Stimulated activated CD8-positive, alpha-beta memory T cell treated with anti-CD3 and anti-CD28 coated beads, Interleukin-12 subunit alpha, Interleukin-12 subunit beta, amount 100 ng/mL, for 24 hours (primary cell): ENCODE measurements around the gene EXOC8.

Source experiments
- DNase-seq: peaks from one replicate; pipeline ENCODE4 v3.0.0-alpha.2; 2020; ENCODE audit errors: extremely low read depth

EXOC8 gene

DNA sequence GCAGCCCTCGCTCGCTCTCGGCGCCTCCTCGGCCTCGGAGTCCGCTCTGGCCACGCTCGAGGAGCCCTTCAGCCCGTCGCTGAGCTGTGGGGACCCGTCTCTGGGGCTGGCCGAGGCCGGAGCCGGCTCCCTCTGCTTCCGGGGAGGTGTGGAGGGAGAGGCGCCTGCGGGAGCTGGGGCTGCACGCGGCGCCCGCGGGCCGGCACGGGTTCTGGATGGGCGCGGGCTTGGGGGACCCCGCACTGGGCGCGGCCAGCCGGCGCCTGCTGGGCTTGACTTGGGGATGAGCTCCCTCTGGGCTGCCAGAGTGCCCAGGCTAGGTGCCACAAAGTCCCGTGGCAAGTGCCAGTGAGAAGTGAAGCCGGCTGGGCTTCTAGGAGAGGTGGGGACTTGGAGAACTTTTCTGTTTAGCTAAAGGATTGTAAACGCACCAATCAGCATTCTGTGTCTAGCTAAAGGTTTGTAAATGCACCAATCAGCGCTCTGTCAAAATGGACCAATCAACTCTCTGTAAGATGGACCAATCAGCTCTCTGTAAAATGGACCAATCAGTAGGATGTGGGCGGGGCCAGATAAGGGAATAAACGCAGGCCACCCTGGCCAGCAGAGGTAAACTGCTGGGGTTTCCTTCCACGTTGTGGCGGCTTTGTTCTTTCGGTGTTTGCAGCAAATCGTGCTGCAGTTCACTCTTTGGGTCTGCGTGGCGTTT is 20.2 kb downstream of the EXOC8 start:
- DNase-seq, result no peak

DNA sequence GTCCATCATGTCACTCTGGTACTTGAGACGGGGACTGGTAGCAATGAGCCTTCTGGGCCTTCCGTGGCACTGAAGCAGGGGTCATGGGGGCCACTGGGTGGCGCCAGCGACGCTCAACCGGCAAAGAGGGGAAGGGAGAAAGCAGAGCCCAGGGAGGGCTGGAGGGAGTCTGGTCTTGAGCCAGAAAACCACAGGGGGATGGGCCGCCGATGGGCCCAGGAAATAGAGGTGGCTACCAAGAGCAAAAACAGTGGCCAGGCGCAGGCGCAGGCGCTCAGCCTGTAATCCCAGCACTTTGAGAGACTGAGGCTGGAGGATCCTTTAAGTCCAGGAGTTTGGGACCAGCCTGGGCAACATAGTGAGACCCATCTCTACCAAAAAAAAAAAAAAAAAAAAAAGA is 21.8 kb downstream of the EXOC8 start:
- DNase-seq, result no peak

DNA sequence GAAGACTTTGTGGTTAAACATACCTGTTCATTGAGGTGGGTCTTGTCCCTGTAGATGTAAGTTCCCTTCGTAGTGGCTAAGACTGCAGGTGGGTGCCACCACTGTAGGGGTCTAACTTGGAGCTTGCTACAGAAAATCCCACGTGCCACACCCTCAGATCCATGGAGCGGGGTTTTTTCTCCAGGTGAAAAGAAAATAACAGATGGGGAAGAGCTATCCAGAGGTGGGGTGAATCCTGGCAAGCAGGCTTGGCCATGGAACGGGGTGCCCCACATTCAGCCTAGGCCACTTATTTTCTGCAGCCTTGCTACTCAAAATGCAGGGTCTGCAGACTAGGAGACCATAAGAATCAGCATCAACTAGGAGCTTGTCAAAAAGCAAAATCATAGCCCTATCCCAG is 24.0 kb downstream of the EXOC8 start:
- no peak for DNase-seq

DNA sequence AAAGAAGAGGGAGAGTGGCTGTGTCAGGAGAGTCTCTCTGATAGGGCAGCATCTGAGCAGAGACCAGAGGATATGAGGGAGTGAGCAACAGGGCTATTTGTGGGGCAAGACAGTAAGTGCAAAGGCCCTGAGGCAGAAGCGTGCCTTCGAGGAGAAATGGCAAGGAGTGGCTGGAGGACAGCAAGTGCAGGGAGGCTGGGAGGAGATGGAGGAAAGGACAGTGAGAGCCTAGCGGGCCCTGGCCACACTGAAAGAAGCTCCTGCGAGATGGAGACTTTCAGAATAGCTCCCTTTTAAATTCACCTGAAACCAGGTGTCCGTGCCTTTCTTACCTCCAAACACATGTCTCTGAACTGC is 25.2 kb downstream of the EXOC8 start:
- DNase-seq, result no peak

DNA sequence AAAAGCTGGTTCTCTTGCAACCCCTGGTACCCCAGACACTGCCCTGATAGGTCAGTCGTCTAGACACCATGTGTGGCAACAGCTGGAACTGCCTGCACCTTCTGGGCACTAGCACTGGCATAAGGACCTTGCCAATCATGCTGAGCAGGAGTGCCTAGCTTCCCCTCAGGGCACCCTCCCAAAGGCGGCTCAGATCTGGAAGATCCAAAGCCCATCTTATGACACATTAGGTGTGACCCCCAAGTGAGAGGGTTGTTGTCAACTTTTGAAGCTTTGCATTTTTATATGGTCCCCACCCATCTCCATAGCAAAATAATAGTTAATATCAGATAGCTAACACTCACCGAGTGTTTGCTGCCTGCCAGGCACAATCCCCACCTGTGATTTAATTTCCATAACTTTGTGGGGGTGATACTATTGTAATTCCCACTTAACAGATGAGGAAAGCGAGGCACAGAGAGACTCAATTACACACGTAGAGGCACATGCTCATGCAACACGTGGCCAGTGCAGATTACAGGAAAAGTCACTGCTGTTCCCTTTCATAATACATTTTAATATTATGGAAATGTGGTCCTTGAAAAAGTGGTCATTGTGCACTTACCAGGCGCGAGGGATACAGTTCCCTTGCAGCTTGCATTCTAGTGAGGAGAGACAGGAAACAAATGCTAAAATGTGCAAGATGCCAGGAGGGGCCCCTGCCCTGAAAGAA is 25.8 kb downstream of the EXOC8 start:
- no peak for DNase-seq

DNA sequence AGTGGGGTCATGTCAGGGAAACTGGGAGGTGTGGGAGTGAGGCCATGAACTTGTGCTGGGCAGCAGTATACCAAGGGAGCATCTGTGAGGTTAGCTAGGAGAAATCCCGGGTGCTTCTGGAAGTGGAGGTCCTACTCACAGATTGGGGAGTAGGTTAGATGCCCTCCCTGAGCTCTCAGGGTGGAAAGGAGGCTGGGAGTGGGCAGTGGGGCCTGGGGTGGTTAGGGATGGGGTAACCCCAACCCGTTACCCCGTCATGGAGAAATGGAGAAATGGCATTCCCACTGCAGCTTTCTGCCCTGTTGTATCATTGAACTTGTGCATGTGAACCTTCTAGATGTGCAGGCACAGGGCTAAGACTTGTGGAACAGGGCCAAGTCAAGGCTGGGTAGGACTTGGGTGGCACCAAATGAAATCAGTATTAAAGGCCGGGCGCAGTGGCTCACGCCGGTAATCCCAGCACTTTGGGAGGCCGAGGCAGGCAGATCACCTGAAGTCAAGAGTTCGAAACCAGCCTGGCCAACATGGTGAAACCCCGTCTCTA is 27.2 kb downstream of the EXOC8 start:
- no peak for DNase-seq

DNA sequence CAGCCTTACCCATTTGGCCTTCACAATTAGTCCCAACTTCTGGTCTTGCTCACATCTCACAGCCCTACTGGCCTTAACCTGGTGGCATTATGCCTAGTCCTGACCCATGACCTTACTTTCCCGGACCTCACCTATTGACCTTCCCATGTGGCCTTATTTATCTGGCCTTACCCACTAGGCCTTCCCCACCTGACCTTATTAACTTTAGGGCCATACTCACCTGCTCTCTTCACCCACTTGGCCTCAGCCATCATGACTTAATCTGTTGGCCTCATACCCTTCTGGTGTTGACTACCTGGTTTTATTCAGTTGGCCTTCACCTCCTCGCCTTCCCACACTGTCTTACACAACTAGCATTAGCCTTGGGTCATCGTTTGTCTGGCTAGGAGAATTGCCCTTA is 35.7 kb downstream of the EXOC8 start:
- DNase-seq, result no peak

DNA sequence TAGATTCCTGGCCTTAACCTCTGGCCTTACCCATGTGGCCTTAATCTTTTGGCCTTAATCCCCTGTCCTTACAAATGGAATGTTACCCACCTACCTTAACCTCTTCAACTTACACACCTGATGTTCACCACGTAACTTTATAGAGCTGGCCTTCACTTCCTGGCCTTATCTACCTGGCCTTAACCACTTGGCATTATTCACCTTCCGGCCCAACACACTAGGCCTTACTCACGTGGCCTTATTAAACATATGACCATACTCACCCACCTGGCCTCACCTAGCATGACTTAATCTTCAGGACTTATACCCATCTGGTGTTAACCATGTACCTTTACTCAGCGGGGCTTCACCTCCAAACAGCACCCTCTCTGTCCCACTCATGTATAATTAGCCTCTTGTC is 41.7 kb downstream of the EXOC8 start:
- no peak for DNase-seq

DNA sequence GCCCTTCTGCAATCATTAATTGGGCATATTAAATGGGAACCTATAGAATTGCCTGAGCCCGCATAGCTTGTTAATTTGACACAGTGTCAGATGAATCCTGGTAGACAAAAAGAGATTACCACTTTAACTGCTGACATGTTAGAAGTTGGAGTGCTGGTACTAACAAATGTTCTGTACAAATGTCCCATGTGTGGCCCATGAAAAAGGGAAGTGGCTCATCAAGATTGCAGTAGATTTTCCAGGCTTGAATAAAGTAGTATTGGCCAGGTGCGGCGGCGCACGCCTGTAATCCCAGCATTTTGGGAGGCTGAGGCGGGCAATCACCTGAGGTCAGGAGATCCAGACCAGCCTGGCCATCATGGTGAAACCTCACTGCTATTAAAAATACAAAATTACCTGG is 51.0 kb downstream of the EXOC8 start:
- DNase-seq, result no peak

DNA sequence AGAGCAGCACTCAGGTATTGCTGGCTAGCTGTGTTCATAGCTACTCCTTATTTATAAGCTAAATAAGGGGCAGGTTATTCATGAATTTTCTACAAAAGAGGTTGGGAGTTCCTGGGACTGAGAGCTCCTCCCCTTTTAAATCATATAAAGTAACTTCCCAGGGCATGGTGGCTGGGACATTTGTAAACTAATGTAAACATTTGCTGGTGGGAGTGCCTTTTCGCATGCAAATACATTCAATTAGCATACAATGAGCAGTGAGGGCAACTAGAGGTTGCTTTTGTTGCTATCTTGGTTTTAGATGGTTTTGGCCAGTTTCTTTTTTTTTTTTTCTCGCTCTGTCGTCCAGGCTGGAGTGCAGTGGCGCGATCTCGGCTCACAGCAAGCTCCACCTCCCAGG is 53.2 kb downstream of the EXOC8 start:
- DNase-seq, result no peak
